Naive thymus-derived CD4-positive, alpha-beta T cell (primary cell): ENCODE data around the gene CDV3. TPM values are rescaled to one million over a fixed set of nuclear protein-coding genes. Genes with fewer than 3 reads are reported as not detected.
"Not testable (repeated sequence)": the region's sequence is repeated elsewhere in the genome, so short reads cannot be mapped to it uniquely, and the experiment has no call there.

ENCODE experiments used
- ATAC-seq: fragments of 150-1000 bp; cut with Tn5 transposase; 2 replicates; pipeline ENCODE4 v1.10.0; 2021; ENCODE audit warnings: mild to moderate bottlenecking, moderate library complexity
- CTCF ChIA-PET: fragments of 350-600 bp; sonication (Branson Sonifier 250); formaldehyde crosslinking; loops from one replicate; lab custom pipeline; 2021; ENCODE audit warnings: antibody characterized with exemption; lab: Charles Lee
- POLR2A ChIA-PET: fragments of 350-600 bp; sonication (Branson Sonifier 250); formaldehyde crosslinking; loops from one replicate; lab custom pipeline; 2021; ENCODE audit warnings: antibody characterized with exemption, inconsistent platforms; lab: Charles Lee
- DNase-seq, 9 donors: peaks; one replicate each; pipeline versions ENCODE4 v3.0.0 to v3.0.0-alpha.2; 2020 to 2022; ENCODE audit warnings: mixed read lengths in 1 of 9
- H3K27ac ChIP-seq: one replicate; pipeline ENCODE4 v1.7.0; 2013; ENCODE audit warnings: mild to moderate bottlenecking, low read depth, low read length, moderate library complexity
- H3K27me3 ChIP-seq, 2 donors: one replicate each; pipeline ENCODE4 v1.7.0; 2013; ENCODE audit warnings: low read length in 2 of 2, mild to moderate bottlenecking in 2 of 2, moderate library complexity in 2 of 2; ENCODE audit not compliant: control insufficient read depth in 2 of 2, insufficient read depth in 2 of 2
- H3K36me3 ChIP-seq, 3 experiments: 1 replicate in 2 of 3; 2 replicates in 1 of 3; pipeline ENCODE4 v1.7.0; 2013; ENCODE audit warnings: low read length in 3 of 3, mild to moderate bottlenecking in 3 of 3, moderate library complexity in 1 of 3; ENCODE audit not compliant: insufficient read depth in 3 of 3, control insufficient read depth in 2 of 3
- H3K4me1 ChIP-seq, 2 donors: one replicate each; pipeline ENCODE4 v1.7.0; 2013; ENCODE audit warnings: low read length in 2 of 2, mild to moderate bottlenecking in 2 of 2, moderate library complexity in 1 of 2; ENCODE audit not compliant: control insufficient read depth in 2 of 2, insufficient read depth in 2 of 2
- H3K4me3 ChIP-seq: 2 replicates; pipeline ENCODE4 v1.7.0; 2013; ENCODE audit warnings: mild to moderate bottlenecking, low read length
- H3K9me3 ChIP-seq, 3 experiments: 1 replicate in 2 of 3; 2 replicates in 1 of 3; pipeline ENCODE4 v1.7.0; 2013; ENCODE audit warnings: low read length in 3 of 3; ENCODE audit not compliant: control insufficient read depth in 2 of 3
- H3K27ac Mint-ChIP-seq, 9 donors: one replicate each; pipeline ENCODE4 v1.8.0; 2020 to 2022; ENCODE audit warnings: mixed read lengths in 9 of 9, mild to moderate bottlenecking in 8 of 9, moderate library complexity in 5 of 9, inconsistent platforms in 2 of 9
- H3K27me3 Mint-ChIP-seq, 5 donors: one replicate each; pipeline ENCODE4 v1.8.0; 2021 to 2022; ENCODE audit warnings: mixed read lengths in 5 of 5, mild to moderate bottlenecking in 1 of 5
- H3K36me3 Mint-ChIP-seq, 5 donors: one replicate each; pipeline ENCODE4 v1.8.0; 2020 to 2022; ENCODE audit warnings: mixed read lengths in 5 of 5, mild to moderate bottlenecking in 3 of 5, inconsistent platforms in 1 of 5
- H3K4me1 Mint-ChIP-seq, 7 donors: one replicate each; pipeline ENCODE4 v1.8.0; 2020 to 2022; ENCODE audit warnings: mixed read lengths in 7 of 7, mild to moderate bottlenecking in 3 of 7, inconsistent platforms in 1 of 7
- H3K4me3 Mint-ChIP-seq, 10 donors: one replicate each; pipeline ENCODE4 v1.8.0; 2020 to 2022; ENCODE audit warnings: mild to moderate bottlenecking in 10 of 10, mixed read lengths in 10 of 10, moderate library complexity in 6 of 10, inconsistent platforms in 2 of 10
- H3K9me3 Mint-ChIP-seq, 11 donors: one replicate each; pipeline ENCODE4 v1.8.0; 2020 to 2022; ENCODE audit warnings: mixed read lengths in 11 of 11, mild to moderate bottlenecking in 4 of 11, inconsistent platforms in 1 of 11, moderate library complexity in 1 of 11
- intact Hi-C, 2 donors: fragments of 100-400 bp; cut with micrococcal nuclease; formaldehyde crosslinking; loops; one replicate each; pipeline ENCODE4 v1.15.1; 2023
- polyA plus RNA-seq, 2 donors: library from polyadenylated mRNA; unstranded; fragments of 300-500 nt; fragmentation: Illumina TruSeq; gene quantifications; one replicate each; pipeline ENCODE4 v1.2.3, GENCODE V29; 2021
- total RNA-seq, 6 experiments: library from RNA in 5 of 6; stranded (reverse) in 5 of 6; gene quantifications; 1 replicate in 5 of 6; 2 replicates in 1 of 6; pipeline ENCODE4 v1.2.3 and lab custom pipeline; 2021 to 2026

CDV3 gene
- total and polyA plus RNA-seq, 7 experiments from 2014 or later, result 37.4 to 206 (median 192) TPM

DNA sequence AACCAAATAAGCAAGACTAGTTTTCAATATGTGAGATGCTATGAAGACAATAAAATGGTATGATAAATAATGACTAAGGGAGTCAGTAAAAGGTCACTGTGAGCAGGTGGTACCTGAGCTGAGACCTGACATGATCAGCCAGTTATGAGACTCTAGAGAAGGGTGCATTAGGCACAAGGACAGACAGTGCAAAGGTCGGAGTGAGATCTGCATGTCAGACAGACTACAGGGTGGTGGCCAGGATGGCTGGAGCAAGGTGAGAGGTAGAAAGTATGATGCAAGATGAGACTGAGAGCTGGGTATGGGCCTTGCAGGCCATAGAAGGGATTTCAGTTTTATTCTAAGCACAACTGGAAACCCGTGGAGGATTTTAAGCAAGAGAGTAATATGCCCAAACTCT lies 28.5 kb upstream of the CDV3 start:
- H3K27ac Mint-ChIP-seq, intact Hi-C loops: not testable (repeated sequence)

DNA sequence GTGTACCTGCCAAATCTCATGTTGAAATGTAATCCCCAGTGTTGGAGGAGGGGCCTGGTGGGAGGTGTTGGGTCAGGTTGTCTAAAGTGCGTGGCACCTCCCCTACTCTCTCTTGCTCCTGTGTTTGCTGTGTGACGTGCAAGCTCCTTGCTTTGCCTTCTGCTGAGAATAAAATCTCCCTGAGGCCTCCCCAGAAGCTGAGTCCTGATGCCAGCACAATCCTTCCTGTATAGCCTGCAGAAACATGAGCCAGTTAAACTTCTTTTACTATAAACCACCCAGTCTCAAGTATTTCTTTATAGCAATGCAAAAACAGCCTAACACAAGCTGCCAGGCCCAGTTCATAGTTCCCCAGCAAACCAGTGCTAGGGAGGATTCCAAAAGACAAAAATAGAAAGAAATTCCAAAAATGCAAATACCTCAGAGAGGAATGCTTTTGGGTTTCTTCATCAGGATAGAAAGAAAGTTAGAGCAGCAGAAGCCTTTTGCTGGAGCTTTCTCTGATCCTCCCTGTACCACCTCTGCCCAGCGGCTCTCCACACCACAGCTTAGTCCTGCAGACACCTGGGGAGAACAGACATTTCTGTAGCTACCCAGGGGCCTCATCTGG lies 25.9 kb upstream of the CDV3 start:
- no peak overlapping the region for H3K4me3 Mint-ChIP-seq
- peaks cover 0 to 2% (median 0%) of the 10 kb centered on the region in 5 donors for H3K36me3 Mint-ChIP-seq
- Histone ChIP-seq H3K27me3 (no peaks in the 10 kb centered on the region), H3K27ac (no peak overlapping the region), H3K4me3 (no peak overlapping the region), H3K4me1 (no peaks in the 10 kb centered on the region), H3K36me3 (no peaks in the 10 kb centered on the region), H3K9me3 (no peaks in the 10 kb centered on the region)
- H3K27ac Mint-ChIP-seq, result peak overlapping the region in 3 of 9 donors; percentile 4 to 60 (median 20)
- CTCF ChIA-PET, result no interaction called here
- POLR2A ChIA-PET, result interaction anchor here (1.5 kb wide), 1 partner anchor 26 kb away, joined by 4 read pairs; the partner anchor contains the start of gene CDV3
- H3K9me3 Mint-ChIP-seq, result peaks cover 0 to 2% (median 0%) of the 10 kb centered on the region in 11 donors
- H3K27me3 Mint-ChIP-seq, result peaks cover 0 to 2% (median 0%) of the 10 kb centered on the region in 5 donors
- H3K4me1 Mint-ChIP-seq, result peaks cover 0 to 3% (median 0%) of the 10 kb centered on the region in 7 donors
- DNase-seq, result no peak
- ATAC-seq, result no peak
- intact Hi-C loops, result no loop called here

More for the DNA sequence above, 28.5 kb upstream of the CDV3 start:
- H3K4me1 Mint-ChIP-seq, CTCF ChIA-PET, H3K27ac ChIP-seq, H3K36me3 ChIP-seq, H3K4me1 ChIP-seq, H3K4me3 ChIP-seq, H3K36me3 Mint-ChIP-seq, H3K4me3 Mint-ChIP-seq, H3K9me3 ChIP-seq, H3K27me3 ChIP-seq, H3K27me3 Mint-ChIP-seq, DNase-seq, H3K9me3 Mint-ChIP-seq, ATAC-seq: not testable (repeated sequence)
- POLR2A ChIA-PET, result interaction anchor here (0.8 kb wide), 1 partner anchor 27 kb away, joined by 3 read pairs; no protein-coding TSS in a partner anchor

DNA sequence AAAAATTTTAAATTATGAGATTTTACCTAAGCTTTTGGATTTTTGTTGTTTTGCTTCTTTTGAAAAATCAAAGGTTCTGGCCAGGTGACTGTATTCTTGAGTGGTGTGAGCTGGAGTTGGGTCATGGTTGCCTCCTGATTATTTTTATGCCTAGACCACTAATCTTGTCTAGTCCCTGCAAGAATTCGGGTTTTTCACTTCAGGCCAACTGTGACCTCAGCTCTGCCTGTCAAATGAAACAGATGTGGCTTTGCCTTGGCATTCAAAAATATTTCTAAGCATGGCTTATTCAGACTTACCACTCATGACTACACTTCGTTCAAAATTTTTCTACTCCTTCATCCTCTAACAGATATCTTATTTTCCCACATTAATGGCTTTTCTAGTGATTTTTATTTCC lies 25.4 kb upstream of the CDV3 start:
- H3K36me3 Mint-ChIP-seq, result peaks cover 0 to 3% (median 0%) of the 10 kb centered on the region in 5 donors
- intact Hi-C loops, result no loop called here
- H3K4me1 Mint-ChIP-seq, result peaks cover 0 to 3% (median 0%) of the 10 kb centered on the region in 7 donors
- Histone ChIP-seq H3K9me3 (no peaks in the 10 kb centered on the region), H3K4me1 (no peaks in the 10 kb centered on the region), H3K36me3 (no peaks in the 10 kb centered on the region), H3K27me3 (no peaks in the 10 kb centered on the region), H3K4me3 (no peak overlapping the region), H3K27ac (no peak overlapping the region)
- H3K9me3 Mint-ChIP-seq, result peaks cover 0 to 4% (median 0%) of the 10 kb centered on the region in 11 donors
- DNase-seq (no peak), ATAC-seq (no peak)
- peaks cover 0 to 2% (median 0%) of the 10 kb centered on the region in 5 donors for H3K27me3 Mint-ChIP-seq
- ChIA-PET CTCF (no interaction called here), POLR2A (no interaction called here)
- peak overlapping the region in 1 of 9 donors; percentile 42 for H3K27ac Mint-ChIP-seq
- no peak overlapping the region for H3K4me3 Mint-ChIP-seq

DNA sequence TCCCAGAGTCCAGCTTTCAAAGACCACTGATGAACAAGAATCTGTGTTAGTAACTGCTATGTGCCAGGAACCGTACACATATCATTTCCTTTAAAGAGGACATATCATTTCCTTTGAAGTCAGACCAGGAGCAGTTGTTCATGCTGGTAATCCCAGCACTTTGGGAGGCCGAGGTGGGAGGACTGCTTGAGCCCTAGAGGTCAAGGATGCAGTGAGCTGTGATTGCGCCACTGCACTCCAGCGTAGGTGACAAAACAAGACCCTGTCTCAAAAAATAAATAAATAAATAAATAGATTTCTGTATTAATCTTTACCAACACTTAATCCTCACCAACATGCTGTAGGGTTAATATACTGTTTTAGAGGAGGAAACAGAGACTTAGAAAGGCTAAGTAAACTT lies 23.9 kb upstream of the CDV3 start:
- H3K4me1 Mint-ChIP-seq, result peaks cover 0 to 3% (median 0%) of the 10 kb centered on the region in 7 donors
- H3K36me3 Mint-ChIP-seq, result peaks cover 0 to 3% (median 0%) of the 10 kb centered on the region in 5 donors
- no peak overlapping the region for H3K4me3 Mint-ChIP-seq
- DNase-seq (no peak), ATAC-seq (no peak)
- no peak overlapping the region for H3K4me3 ChIP-seq
- ChIA-PET POLR2A (no interaction called here), CTCF (interaction anchor here (1.7 kb wide), 1 partner anchor 62 kb away, joined by 6 read pairs; no protein-coding TSS in a partner anchor)
- no peaks in the 10 kb centered on the region for H3K9me3 ChIP-seq
- H3K27me3 Mint-ChIP-seq, result peaks cover 0 to 2% (median 0%) of the 10 kb centered on the region in 5 donors
- no peak overlapping the region for H3K27ac ChIP-seq
- intact Hi-C loops, result no loop called here
- peaks cover 0 to 4% (median 0%) of the 10 kb centered on the region in 11 donors for H3K9me3 Mint-ChIP-seq
- no peaks in the 10 kb centered on the region for H3K27me3 ChIP-seq
- no peak overlapping the region for H3K27ac Mint-ChIP-seq
- no peaks in the 10 kb centered on the region for H3K4me1 ChIP-seq
- no peaks in the 10 kb centered on the region for H3K36me3 ChIP-seq

DNA sequence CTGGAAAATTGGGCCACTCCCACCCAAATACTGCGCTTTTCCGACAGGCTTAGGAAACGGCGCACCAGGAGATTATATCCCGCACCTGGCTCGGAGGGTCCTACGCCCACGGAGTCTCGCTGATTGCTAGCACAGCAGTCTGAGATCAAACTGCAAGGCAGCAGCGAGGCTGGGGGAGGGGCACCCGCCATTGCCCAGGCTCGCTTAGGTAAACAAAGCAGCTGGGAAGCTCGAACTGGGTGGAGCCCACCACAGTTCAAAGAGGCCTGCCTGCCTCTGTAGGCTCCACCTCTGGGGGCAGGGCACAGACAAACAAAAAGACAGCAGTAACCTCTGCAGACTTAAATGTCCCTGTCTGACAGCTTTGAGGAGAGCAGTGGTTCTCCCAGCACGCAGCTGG lies 21.9 kb upstream of the CDV3 start:
- H3K27me3 Mint-ChIP-seq, H3K4me3 ChIP-seq, H3K4me1 ChIP-seq, H3K27ac Mint-ChIP-seq, DNase-seq, H3K36me3 Mint-ChIP-seq, H3K36me3 ChIP-seq, CTCF ChIA-PET, intact Hi-C loops, H3K27me3 ChIP-seq, H3K9me3 Mint-ChIP-seq, H3K4me1 Mint-ChIP-seq, POLR2A ChIA-PET, H3K4me3 Mint-ChIP-seq, H3K27ac ChIP-seq, ATAC-seq, H3K9me3 ChIP-seq: not testable (repeated sequence)

DNA sequence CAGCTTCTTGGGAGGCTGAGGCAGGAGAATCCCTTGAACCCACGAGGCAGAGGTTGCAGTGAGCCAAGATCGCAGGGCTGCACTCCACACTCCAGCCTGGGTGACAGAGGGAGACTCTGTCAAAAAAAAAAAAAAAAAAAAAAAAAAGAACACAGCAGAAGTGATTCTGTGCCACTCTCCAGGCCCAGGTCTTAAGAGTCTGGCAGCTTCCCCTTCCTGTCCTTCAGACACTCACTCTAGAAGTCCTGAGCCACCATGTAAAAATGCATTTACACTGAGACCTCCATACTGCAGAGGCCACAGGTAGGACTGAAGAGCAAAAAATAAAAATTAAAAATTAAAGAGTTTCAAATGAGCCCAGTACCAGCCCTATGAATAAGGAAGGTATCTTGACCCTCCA lies 11.8 kb upstream of the CDV3 start:
- no peaks in the 10 kb centered on the region for H3K4me1 Mint-ChIP-seq
- Histone ChIP-seq H3K36me3 (no peaks in the 10 kb centered on the region), H3K9me3 (no peaks in the 10 kb centered on the region), H3K27ac (no peak overlapping the region), H3K4me3 (no peak overlapping the region), H3K27me3 (no peaks in the 10 kb centered on the region), H3K4me1 (no peaks in the 10 kb centered on the region)
- H3K9me3 Mint-ChIP-seq, result peaks cover 0 to 16% (median 4%) of the 10 kb centered on the region in 11 donors
- ChIA-PET POLR2A (no interaction called here), CTCF (interaction anchor here (0.7 kb wide), 1 partner anchor 16 kb away, joined by 5 read pairs; no protein-coding TSS in a partner anchor)
- ATAC-seq (no peak), DNase-seq (no peak)
- peaks cover 0 to 11% (median 0%) of the 10 kb centered on the region in 5 donors for H3K27me3 Mint-ChIP-seq
- H3K4me3 Mint-ChIP-seq, result no peak overlapping the region
- intact Hi-C loops, result no loop called here
- no peak overlapping the region for H3K27ac Mint-ChIP-seq
- peaks cover 0 to 3% (median 0%) of the 10 kb centered on the region in 5 donors for H3K36me3 Mint-ChIP-seq
